Mesothelial cell of epicardium (in vitro differentiated cells): ENCODE data around the gene PCSK4. TPM values are rescaled to one million over a fixed set of nuclear protein-coding genes. Genes with fewer than 3 reads are reported as not detected.

Experiments used
- DNase-seq, 2 experiments: peaks; one replicate each; pipeline ENCODE4 v3.0.0; 2021; ENCODE audit warnings: low spot score in 2 of 2; ENCODE audit not compliant: unreplicated experiment in 2 of 2
- H3K27ac Mint-ChIP-seq: 2 replicates; pipeline ENCODE4 v1.8.0; 2021; ENCODE audit warnings: mixed read lengths
- H3K27me3 Mint-ChIP-seq: 2 replicates; pipeline ENCODE4 v1.8.0; 2021; ENCODE audit warnings: low read depth, mixed read lengths
- H3K36me3 Mint-ChIP-seq: 2 replicates; pipeline ENCODE4 v1.8.0; 2021; ENCODE audit warnings: mixed read lengths
- H3K4me1 Mint-ChIP-seq: 2 replicates; pipeline ENCODE4 v1.8.0; 2021; ENCODE audit warnings: mixed read lengths
- H3K4me3 Mint-ChIP-seq: 2 replicates; pipeline ENCODE4 v1.8.0; 2021; ENCODE audit warnings: mild to moderate bottlenecking, moderate library complexity, mixed read lengths
- H3K9me3 Mint-ChIP-seq: 2 replicates; pipeline ENCODE4 v1.8.0; 2021; ENCODE audit warnings: mixed read lengths
- total RNA-seq: library from RNA; stranded (reverse); gene quantifications from 3 replicates; pipeline ENCODE4 v1.2.1, GENCODE V29; 2021
- TF ChIP-seq, protein P1 (sequence below): fragments of 200-600 bp; sonication (generic); IDR thresholded peaks from one replicate; pipeline ENCODE4 v1.5.0; 2021; ENCODE audit warnings: antibody characterized with exemption; ENCODE audit not compliant: unreplicated experiment

The PCSK4 gene
- total RNA-seq, 1 donor from 2014 or later: 22.6 TPM

GRCh38 chr19:1508507-1508856 is 18.3 kb upstream of the PCSK4 start:
- Mint-ChIP-seq H3K4me3 (no peak overlapping the region), H3K36me3 (no peaks in the 10 kb centered on the region), H3K9me3 (no peaks in the 10 kb centered on the region), H3K4me1 (peaks cover 18% of the 10 kb centered on the region), H3K27ac (no peak overlapping the region), H3K27me3 (peaks cover 54% of the 10 kb centered on the region)
- no peak for DNase-seq
- TF ChIP-seq, protein P1, sequence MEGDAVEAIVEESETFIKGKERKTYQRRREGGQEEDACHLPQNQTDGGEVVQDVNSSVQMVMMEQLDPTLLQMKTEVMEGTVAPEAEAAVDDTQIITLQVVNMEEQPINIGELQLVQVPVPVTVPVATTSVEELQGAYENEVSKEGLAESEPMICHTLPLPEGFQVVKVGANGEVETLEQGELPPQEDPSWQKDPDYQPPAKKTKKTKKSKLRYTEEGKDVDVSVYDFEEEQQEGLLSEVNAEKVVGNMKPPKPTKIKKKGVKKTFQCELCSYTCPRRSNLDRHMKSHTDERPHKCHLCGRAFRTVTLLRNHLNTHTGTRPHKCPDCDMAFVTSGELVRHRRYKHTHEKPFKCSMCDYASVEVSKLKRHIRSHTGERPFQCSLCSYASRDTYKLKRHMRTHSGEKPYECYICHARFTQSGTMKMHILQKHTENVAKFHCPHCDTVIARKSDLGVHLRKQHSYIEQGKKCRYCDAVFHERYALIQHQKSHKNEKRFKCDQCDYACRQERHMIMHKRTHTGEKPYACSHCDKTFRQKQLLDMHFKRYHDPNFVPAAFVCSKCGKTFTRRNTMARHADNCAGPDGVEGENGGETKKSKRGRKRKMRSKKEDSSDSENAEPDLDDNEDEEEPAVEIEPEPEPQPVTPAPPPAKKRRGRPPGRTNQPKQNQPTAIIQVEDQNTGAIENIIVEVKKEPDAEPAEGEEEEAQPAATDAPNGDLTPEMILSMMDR: no peak

DNA sequence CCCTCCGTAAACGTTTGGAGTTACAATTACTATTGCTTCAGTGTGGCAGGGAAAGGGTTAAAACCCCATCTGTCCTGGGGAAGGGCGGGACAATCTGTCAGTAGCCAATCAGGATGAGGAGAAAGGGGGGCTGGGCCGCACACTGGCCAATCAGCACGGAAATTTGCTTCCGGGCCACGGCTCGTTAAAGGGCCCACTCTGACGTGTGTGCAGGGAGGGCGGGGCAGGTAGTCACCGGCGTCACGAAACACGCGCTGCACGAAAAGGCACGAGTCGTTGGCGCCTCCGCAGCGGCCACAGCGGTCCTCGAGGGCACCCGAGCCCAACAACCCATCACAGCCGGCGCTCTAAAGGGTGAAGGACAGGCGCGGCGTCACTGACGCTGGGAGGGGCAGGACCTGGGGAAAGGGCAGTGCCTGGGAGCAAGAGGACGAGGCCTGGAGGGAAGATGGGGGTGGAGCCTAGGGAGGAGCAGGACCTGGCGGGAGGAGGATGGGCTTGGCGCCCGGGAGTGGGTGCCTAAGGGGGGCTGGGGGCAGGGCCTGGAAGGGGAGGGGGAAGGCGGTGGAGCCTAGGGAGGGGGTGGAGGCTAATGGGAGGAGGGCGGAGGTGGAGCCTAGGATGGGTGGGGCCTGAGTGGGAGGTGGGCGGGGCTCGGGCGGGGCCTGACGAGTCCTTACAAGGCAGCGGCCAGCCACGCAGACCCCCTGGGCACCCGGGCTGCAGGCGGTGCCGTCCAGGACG is 17.8 kb upstream of the PCSK4 start:
- TF ChIP-seq, protein P1: no peak
- Mint-ChIP-seq H3K27me3 (peaks cover 58% of the 10 kb centered on the region), H3K4me1 (peaks cover 21% of the 10 kb centered on the region), H3K27ac (peak overlapping the region; percentile 97), H3K9me3 (no peaks in the 10 kb centered on the region), H3K4me3 (peak overlapping the region; percentile 78), H3K36me3 (no peaks in the 10 kb centered on the region)
- DNase-seq: peak; percentile 82 to 94

GRCh38 chr19:1507192-1507660 is 17.1 kb upstream of the PCSK4 start:
- TF ChIP-seq, protein P1: no peak
- H3K27me3 Mint-ChIP-seq: peaks cover 56% of the 10 kb centered on the region
- no peaks in the 10 kb centered on the region for H3K36me3 Mint-ChIP-seq
- no peak overlapping the region for H3K4me3 Mint-ChIP-seq
- no peaks in the 10 kb centered on the region for H3K9me3 Mint-ChIP-seq
- no peak for DNase-seq
- no peak overlapping the region for H3K27ac Mint-ChIP-seq
- H3K4me1 Mint-ChIP-seq: peaks cover 22% of the 10 kb centered on the region

- Mint-ChIP-seq H3K4me1 (peaks cover 22% of the 10 kb centered on the region), H3K4me3 (no peak overlapping the region)
- DNase-seq: no peak
Measured at GRCh38 chr19:1505991-1506881, 16.1 kb upstream of the PCSK4 start.

DNA sequence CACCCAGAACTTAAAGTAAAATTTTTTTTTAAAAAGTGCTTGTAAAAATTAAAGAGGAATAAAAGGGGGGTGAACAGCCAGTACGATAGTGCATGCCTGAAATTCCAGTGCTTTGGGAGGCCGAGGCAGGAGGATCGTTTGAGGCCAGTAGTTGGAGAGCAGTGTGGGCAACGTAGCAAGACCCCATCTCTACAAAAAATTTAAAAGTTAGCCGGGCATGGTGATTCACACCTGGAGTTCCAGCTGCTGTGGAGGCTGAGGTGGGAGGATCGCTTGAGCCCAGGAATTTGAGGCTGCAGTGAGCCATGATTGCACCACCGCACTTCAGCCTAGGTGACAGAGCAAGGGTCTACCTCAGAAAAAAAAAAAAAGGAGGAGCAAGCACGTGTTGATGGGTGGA is 14.9 kb upstream of the PCSK4 start:
- Mint-ChIP-seq H3K36me3 (no peaks in the 10 kb centered on the region), H3K4me1 (peaks cover 18% of the 10 kb centered on the region), H3K27me3 (peaks cover 45% of the 10 kb centered on the region), H3K9me3 (no peaks in the 10 kb centered on the region), H3K27ac (no peak overlapping the region), H3K4me3 (no peak overlapping the region)
- TF ChIP-seq, protein P1: no peak
- no peak for DNase-seq

More at GRCh38 chr19:1505991-1506881, 16.1 kb upstream of the PCSK4 start:
- Mint-ChIP-seq H3K9me3 (no peaks in the 10 kb centered on the region), H3K27me3 (peaks cover 52% of the 10 kb centered on the region), H3K36me3 (no peaks in the 10 kb centered on the region), H3K27ac (peak overlapping the region; percentile 15)
- TF ChIP-seq, protein P1: no peak
